CD4-positive, alpha-beta T cell treated with Interleukin-17A for 1 hour (primary cell): Measurements from ENCODE around the gene GOLIM4.
"Not testable (repeated sequence)": the region's sequence is repeated elsewhere in the genome, so short reads cannot be mapped to it uniquely, and the experiment has no call there.

Experiments
- DNase-seq: peaks from one replicate; pipeline ENCODE4 v3.0.0-alpha.2; 2020

Gene GOLIM4

DNA sequence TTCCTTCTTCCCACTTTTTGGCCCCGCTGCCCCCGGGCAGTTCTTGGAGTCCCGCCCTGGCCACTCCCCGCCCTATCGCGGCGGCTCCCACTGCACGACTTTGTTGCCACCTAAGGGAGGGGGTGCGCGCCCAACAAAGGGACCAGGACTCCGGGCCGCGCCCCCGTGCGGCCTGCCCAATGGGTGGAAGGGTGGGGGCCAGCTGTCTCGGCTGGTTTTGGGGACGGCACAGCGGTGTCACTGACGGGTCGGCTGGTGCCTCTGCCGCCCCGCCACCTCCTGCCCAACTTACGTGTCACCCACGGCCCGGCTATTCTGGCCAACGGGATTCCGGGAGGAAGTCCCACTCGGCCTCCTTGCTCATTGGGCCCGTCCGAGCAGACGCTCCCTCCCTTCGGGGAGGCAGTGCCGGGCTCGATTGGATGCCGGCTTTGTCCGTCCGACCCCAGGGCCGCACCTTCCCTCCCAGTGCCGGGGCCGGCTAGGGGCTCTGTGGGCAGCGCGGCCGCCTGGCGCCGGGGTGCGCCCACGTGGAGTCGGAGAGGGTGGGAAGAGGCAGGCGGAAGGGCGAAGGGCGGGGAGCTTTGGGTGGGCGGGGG lies at the start of gene GOLIM4:
GOLIM4 (minus strand) TSS at position 314 of the 599 bp plus-strand sequence. CDS start 639 bp downstream, outside the sequence.
- peak; percentile 50 for DNase-seq

DNA sequence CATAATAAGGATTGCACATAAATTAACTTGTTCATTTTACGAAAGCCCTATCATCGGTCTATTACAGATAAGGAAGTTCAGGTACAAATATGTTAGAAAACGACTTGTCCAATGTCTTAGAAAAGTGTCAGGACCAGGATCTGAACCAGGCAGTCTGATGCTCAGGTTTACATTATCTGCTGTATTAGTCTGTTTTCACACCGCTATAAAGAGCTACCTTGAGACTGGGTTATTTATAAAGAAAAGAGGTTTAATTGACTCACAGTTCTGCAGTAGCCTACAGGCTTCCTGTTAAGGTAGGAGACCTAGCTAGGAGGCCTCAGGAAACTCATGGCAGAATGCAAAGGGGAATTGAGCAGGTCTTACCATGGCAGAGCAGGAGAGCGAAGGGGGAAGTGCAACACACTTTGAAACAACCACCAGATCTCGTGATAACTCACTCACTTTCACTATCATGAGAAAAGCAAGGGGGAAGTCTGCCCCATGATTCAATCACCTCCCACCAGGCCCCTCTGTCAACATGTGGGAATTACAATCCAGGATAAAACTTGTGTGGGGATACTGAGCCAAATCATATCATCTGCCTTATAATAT lies 45.8 kb upstream of the GOLIM4 start:
- DNase-seq, result no peak

- no peak for DNase-seq
These were observed 44.2 kb upstream of the GOLIM4 start for GRCh38 chr3:168139947-168140346.

GRCh38 chr3:168138421-168138820 lies 42.7 kb upstream of the GOLIM4 start:
- no peak for DNase-seq

GRCh38 chr3:168134931-168135330 lies 39.2 kb upstream of the GOLIM4 start:
- no peak for DNase-seq

DNA sequence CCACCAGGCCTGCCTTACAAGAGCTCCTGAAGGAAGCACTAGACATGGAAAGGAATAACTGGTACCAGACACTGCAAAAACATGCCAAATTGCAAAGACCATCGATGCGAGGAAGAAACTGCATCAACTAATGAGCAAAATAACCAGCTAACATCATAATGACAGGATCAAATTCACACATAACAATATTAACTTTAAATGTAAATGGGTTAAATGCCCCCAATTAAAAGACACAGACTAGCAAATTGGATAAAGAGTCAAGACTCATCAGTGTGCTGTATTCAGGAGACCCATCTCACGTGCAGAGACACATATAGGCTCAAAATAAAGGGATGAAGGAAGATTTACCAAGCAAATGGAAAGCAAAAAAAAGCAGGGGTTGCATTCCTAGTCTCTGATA lies 34.5 kb upstream of the GOLIM4 start:
- not testable (repeated sequence) for DNase-seq

- not testable (repeated sequence) for DNase-seq
These were observed 32.7 kb upstream of the GOLIM4 start for GRCh38 chr3:168128463-168128862.

DNA sequence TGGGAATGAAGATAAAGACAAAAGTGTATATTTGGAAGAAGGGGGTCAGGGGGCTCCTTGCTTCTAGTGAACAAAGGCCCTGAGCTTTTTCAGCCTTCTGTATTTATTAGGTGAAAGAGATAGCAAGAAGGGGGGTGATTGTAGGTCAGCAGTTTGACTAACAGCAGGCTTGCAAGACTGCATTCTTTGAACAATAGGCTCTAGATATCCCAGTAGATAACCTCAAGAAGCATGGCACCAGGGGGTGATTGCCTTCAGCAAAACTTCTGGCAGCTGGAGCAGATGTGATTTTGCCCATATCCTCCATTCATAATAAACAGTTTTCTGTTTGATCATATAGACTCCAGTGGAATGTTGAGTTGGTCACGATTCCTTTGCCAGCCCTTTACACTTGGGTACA lies 31.7 kb upstream of the GOLIM4 start:
- DNase-seq, result no peak

- no peak for DNase-seq
These were observed 29.1 kb upstream of the GOLIM4 start for GRCh38 chr3:168124791-168125190.

DNA sequence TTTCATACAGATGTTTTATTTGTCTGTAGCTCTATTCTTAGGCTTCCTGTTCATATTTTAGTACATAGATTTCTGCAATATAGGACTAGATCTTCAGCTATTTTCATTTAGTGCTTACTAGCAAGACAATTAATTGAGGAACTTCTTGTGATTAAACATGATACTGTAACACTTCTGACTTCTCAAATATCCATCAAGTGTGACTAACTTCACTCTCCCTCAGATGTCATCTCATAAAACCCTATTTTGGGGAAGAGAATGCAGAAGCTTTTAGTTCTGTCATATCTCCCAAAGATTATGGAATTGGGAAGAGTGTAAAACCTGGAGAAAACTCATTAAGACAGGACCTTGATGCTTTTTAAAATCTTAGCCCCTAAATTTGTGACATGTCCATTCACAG lies 28.6 kb upstream of the GOLIM4 start:
- DNase-seq, result no peak

- no peak for DNase-seq
These were observed 27.8 kb upstream of the GOLIM4 start for GRCh38 chr3:168123201-168124176.

DNA sequence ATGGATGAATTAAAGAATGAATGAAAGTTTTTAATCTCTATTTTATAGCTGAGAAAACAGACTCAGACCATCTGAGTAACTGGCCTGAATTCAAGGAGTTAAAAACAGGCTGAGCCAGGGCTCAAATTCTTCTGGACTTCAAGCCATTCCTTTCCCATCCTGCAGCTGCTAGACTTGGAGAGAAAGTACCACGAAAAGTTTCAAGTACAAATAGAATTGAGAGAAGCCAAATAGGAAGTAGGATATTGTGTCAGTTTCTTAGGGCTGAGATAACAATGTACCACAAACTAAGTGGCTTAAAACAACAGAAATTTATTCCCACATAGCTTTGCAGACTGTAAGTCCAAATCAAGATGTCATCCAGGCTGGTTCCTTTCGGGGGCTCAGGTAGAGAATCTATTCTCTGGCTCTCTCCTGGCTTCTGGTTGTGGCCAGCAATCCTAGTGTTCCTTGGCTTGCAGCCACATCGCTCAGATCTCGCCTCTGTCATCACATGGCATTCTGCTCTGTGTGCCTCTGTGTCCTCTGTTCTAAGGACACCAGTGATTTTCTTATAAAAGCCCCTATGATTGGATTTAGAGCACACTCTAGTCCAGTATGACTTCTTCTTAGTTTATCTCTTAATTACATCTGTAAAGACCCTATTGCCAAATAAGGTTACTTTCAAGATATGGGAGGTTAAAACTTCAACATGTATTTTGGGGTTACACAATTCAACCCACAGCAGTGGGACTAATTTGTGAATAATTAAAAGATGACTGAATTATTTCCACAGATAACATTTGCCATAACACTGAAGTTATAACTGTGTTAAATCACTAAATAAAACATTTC lies 25.7 kb upstream of the GOLIM4 start:
- no peak for DNase-seq

- no peak for DNase-seq
These were observed 22.2 kb upstream of the GOLIM4 start for GRCh38 chr3:168117853-168118313.

DNA sequence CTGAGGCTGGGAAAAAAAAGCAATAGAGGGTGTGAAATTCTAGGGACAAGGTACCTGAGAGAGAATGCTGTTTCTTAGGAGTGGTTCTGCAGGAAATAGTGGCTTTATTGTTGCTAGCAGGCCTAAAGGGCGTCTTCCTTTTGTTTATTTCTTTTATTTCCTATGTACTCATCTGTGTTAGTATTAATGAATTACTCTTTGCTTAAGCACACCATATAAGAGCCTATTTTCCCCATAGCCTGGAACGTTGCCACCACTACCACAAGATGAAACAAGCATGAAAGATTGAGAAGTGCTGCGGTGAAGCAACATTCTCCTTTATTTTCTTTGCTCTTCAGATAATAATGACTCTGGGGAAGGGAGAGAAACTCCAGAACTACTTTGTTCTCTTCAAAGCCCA lies 21.3 kb upstream of the GOLIM4 start:
- DNase-seq, result no peak

DNA sequence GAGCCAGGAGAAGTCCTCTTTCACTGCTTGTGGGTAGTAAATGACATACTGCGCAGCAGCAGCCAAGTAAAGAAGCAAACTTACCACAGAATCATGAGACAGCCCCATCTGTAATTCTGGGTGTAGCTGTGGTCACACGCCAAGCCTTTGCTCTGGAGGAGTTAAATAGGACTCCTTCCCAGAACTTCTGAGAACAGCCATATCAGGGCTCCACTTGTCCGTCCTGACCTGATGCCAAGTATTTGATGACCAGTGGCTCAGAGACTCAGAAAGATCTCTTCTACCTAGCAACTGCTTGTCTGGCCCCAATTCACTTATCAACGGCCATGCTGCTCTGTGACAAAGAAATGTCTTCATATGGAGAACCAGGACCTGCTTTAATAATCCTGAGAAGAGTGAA lies 20.6 kb upstream of the GOLIM4 start:
- no peak for DNase-seq

GRCh38 chr3:168113848-168114247 lies 18.1 kb upstream of the GOLIM4 start:
- DNase-seq, result no peak

GRCh38 chr3:168112894-168113293 lies 17.2 kb upstream of the GOLIM4 start:
- DNase-seq, result no peak

DNA sequence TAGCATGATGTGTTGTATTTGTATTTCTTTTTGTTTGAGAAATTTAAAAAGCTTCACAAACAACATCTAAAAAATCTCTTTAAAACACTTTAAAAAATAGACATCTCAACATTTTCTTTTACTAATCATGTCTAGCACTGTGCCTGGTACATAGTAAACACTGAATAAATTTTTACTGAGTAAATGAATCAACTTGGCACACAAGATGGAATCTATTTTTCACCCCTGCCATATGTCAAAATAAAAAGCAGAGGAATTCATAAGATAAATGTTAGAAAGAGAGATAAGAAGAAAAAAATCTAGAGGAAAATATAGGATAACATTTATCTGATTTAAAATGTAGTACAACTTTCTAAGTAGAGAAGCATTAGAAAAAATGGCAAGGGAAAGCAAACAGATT lies 8.6 kb upstream of the GOLIM4 start:
- no peak for DNase-seq

DNA sequence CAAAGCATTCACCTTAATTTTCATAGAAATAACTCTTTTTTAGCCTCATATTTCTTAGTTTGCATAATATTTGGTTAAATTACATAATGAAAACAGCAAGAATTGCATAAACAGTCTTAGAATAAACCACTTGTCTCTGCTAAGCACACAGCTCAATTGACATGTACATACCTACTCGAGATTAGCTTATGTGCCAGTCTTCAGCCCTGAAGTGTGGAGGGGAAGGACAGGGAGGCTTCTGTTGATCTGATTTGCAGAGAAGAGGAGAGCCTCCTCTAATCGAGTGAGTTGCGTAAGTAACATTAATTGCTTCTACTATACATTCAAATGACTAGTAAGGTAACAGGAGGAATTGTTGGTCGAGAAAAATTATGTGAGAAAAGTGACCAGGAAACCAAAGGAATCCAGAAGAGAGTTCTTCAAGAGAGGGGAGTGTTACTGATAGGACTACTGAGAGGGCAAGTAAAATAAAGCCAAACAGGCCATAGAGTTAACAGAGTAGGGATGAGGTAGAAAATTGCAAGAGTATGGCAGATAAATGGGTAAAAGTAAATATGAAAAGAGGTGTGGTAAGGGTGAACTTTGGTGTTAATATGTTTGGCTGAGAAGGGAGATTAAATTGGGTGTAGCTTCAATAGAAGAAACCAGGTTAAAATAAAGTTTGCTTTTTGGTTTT lies 7.1 kb upstream of the GOLIM4 start:
- no peak for DNase-seq

GRCh38 chr3:168100777-168101492 lies 5.2 kb upstream of the GOLIM4 start:
- DNase-seq, result no peak

- DNase-seq, result no peak
These were observed 1.7 kb upstream of the GOLIM4 start for GRCh38 chr3:168097381-168097780.
